Small intestine (tissue), 7 donors: ENCODE data around the gene TBC1D8B. TPM values are rescaled to one million over a fixed set of nuclear protein-coding genes. Genes with fewer than 3 reads are reported as not detected.

ENCODE experiments used
- DNase-seq, 2 donors: peaks; one replicate each; pipeline versions ENCODE4 v3.0.0 to v3.0.0-alpha.2; 2013
- FAIRE-seq: peaks from 2 replicates; lab custom pipeline; 2012; peaks lifted over from hg19 to GRCh38; lab: Jason Lieb, UNC
- H3K27ac ChIP-seq, 3 donors: one replicate each; pipeline ENCODE4 v1.5.1; 2013; ENCODE audit warnings: low read length in 2 of 3, mild to moderate bottlenecking in 2 of 3, control low read depth in 1 of 3, inconsistent platforms in 1 of 3, low read depth in 1 of 3, moderate library complexity in 1 of 3
- H3K27me3 ChIP-seq, 3 donors: one replicate each; pipeline ENCODE4 v1.6.1; 2013; ENCODE audit warnings: low read length in 3 of 3, inconsistent platforms in 1 of 3; ENCODE audit not compliant: control insufficient read depth in 3 of 3, insufficient read depth in 3 of 3
- H3K36me3 ChIP-seq, 3 donors: one replicate each; pipeline ENCODE4 v1.6.1; 2013; ENCODE audit warnings: low read length in 3 of 3, inconsistent platforms in 1 of 3, low read depth in 1 of 3, mild to moderate bottlenecking in 1 of 3, moderate library complexity in 1 of 3; ENCODE audit not compliant: control insufficient read depth in 3 of 3, insufficient read depth in 2 of 3
- H3K4me1 ChIP-seq, 3 donors: one replicate each; pipeline ENCODE4 v1.6.1; 2013; ENCODE audit warnings: low read length in 2 of 3, inconsistent platforms in 1 of 3, low read depth in 1 of 3, mild to moderate bottlenecking in 1 of 3, moderate library complexity in 1 of 3; ENCODE audit not compliant: control insufficient read depth in 3 of 3, insufficient read depth in 2 of 3
- H3K4me3 ChIP-seq, 3 donors: one replicate each; pipeline ENCODE4 v1.5.1; 2013; ENCODE audit warnings: low read length in 3 of 3, control low read depth in 1 of 3, inconsistent platforms in 1 of 3, low read depth in 1 of 3, mild to moderate bottlenecking in 1 of 3, moderate library complexity in 1 of 3
- H3K9me3 ChIP-seq, 2 donors: one replicate each; pipeline ENCODE4 v1.6.1; 2013; ENCODE audit warnings: low read depth in 1 of 2, low read length in 1 of 2; ENCODE audit not compliant: control insufficient read depth in 2 of 2, insufficient read depth in 1 of 2
- WGBS, 3 donors: extraction: QIAGEN DNeasy Blood & Tissue Kit; methylation state at CpG; one replicate each; pipeline ENCODE4 v1.1.7; 2013; 5-methylcytosine and 5-hydroxymethylcytosine counted together
- polyA plus RNA-seq, 4 donors: library from polyadenylated mRNA; stranded (reverse) in 3 of 4; unstranded in 1 of 4; fragments of 200-250 nt in 3 of 4; fragments of 120-200 nt in 1 of 4; gene quantifications; one replicate each; pipeline versions ENCODE4 v1.2.1 to v1.2.3, GENCODE V29; 2013
- donor health status: healthy with polysubstance abuse.
- donor health status: control.
- donor health status: control.
- donor health status: Bipolar disorder and iron deficiency.
- donor health status: healthy.

The TBC1D8B gene
- polyA plus RNA-seq, 4 donors, result 3.2 to 17.1 (median 6.2) TPM

GRCh38 chrX:106875151-106875550, 72.7 kb downstream of the TBC1D8B start:
- no peak for FAIRE-seq
- no peak overlapping the region for H3K27ac ChIP-seq
- no peak overlapping the region for H3K4me3 ChIP-seq
- no peaks in the 10 kb centered on the region for H3K9me3 ChIP-seq
- peaks cover 0 to 6% (median 0%) of the 10 kb centered on the region in 3 donors for H3K36me3 ChIP-seq
- no peaks in the 10 kb centered on the region for H3K27me3 ChIP-seq
- DNase-seq, result no peak
- 65 to 88% (median 77%) methylated on average over 1 of the region's 1 CpG for WGBS, 3 donors
- H3K4me1 ChIP-seq, result no peaks in the 10 kb centered on the region

DNA sequence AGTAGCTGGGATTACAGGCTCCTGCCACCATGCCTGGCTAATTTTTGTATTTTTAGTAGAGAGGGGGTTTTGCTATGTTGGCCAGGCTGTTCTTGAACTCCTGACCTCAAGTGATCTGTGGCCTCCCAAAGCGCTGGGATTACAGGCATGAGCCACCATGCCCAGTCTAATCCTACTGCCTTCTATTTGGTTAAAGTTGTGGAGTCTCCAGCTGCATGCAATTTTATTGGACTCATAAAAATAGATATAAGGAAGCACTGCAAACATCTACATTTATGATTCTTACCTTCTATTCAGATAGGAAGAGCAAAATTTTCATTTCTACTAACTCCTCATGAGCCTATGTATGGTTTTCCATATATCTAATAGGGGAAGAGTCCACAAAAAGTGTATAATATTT, 87.0 kb downstream of the TBC1D8B start:
- WGBS, 3 donors, result 37 to 64% (median 44%) methylated on average over 1 of the region's 1 CpG
- Histone ChIP-seq H3K27me3 (no peaks in the 10 kb centered on the region), H3K4me3 (no peak overlapping the region), H3K27ac (no peak overlapping the region), H3K9me3 (no peaks in the 10 kb centered on the region), H3K36me3 (no peaks in the 10 kb centered on the region), H3K4me1 (no peaks in the 10 kb centered on the region)
- FAIRE-seq (no peak), DNase-seq (no peak)

DNA sequence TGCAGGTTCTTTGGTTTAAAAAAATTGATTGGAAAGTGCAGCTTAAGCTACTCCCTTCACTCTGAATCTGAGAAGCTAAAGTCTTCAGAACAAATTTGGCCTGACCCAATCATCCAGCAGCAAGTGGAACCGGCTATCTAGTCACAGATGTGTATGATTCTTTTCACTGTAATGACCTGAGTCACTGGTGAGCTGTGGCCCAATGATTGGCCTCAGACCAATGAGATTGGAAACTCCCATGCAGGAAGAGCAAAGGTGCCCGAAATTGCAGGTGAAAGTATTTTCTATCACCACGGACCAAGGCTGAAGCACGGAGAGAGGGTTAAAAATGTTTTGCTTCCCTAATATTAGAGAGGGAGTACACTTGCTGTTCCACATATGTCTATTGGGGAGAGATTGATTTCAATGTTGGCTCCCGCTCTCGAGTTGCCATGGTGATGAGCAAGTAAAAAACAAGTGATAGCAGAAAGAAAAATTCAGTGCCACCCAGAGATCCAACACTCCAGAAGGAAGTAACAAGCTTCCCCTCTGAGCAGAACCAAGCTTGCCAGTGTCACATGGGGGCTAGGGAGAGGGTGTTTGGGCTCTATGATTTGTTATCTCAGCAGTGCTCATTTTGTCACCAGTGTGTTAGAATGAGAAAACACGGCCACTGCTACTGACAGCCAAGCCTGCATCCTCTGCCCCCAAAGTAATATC, 89.4 kb downstream of the TBC1D8B start:
- FAIRE-seq (no peak), DNase-seq (peak in 1 of 2 donors; percentile 37)
- H3K36me3 ChIP-seq, result no peaks in the 10 kb centered on the region
- H3K4me1 ChIP-seq, result no peaks in the 10 kb centered on the region
- 28 to 50% (median 43%) methylated on average over 7 of the region's 7 CpGs for WGBS, 3 donors
- H3K27me3 ChIP-seq, result no peaks in the 10 kb centered on the region
- H3K9me3 ChIP-seq, result no peaks in the 10 kb centered on the region
- H3K27ac ChIP-seq, result no peak overlapping the region
- H3K4me3 ChIP-seq, result no peak overlapping the region

DNA sequence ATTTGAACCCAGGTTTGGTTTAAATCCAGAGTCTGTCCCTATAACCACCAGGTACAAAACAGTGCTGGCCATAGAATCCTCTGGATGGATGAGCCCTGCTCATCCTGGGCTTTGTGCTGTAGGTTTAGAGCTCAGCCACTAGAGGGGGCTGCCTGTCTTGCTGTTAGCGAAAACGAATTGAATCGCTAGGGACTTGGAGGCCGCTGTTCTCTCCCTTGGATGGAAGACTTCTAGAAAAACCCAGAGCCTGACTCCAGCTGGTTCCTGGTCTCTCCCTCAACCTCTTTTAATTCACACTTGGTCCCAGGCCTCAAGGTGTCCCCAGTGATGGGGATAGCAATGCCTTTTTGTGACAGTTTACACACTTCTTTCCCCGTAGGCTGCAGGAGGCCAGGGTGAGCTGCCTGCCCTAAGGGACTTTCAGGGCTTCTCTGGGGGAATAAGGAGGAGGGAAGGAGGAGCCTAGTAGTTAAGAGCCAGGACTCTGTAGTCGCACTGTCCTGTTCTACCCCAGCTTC, 92.0 kb downstream of the TBC1D8B start:
- WGBS, 3 donors, result 16 to 22% (median 21%) methylated on average over 6 of the region's 6 CpGs
- Histone ChIP-seq H3K9me3 (no peaks in the 10 kb centered on the region), H3K27me3 (no peaks in the 10 kb centered on the region), H3K36me3 (no peaks in the 10 kb centered on the region), H3K4me3 (no peak overlapping the region), H3K27ac (no peak overlapping the region), H3K4me1 (peaks cover 0 to 7% (median 0%) of the 10 kb centered on the region in 3 donors)
- DNase-seq (peak; percentile 53 to 69), FAIRE-seq (no peak)

DNA sequence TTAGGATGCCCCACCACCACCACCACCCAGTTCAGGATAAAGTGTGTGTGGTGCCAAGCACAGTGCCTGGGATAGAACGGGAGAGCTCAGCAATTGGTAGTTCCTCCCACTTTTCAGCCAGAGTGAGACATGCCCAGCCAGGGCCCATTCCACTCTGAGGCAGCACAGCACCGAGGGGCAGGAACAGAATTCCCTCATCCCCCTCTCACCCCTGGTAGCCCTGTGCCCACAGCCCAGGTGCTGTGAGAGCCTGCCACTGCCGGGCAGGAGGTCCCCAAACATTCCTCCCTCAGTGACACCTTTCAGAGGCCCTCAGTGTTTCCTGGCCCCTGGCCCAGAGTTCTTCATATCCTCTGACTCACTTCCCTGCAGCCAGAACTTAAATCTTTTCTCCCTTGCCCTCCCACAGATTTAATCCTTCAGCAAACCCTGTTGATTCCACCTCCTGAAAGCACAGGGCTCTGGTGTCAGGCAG, 92.5 kb downstream of the TBC1D8B start:
- 47 to 59% (median 49%) methylated on average over 2 to 3 of the region's 3 CpGs for WGBS, 3 donors
- Histone ChIP-seq H3K27ac (no peak overlapping the region), H3K4me1 (peaks cover 0 to 12% (median 0%) of the 10 kb centered on the region in 3 donors), H3K4me3 (no peak overlapping the region), H3K27me3 (no peaks in the 10 kb centered on the region), H3K36me3 (no peaks in the 10 kb centered on the region), H3K9me3 (no peaks in the 10 kb centered on the region)
- no peak for DNase-seq
- no peak for FAIRE-seq

GRCh38 chrX:106897259-106897658, 94.8 kb downstream of the TBC1D8B start:
- H3K36me3 ChIP-seq, result no peaks in the 10 kb centered on the region
- no peak for FAIRE-seq
- WGBS, 3 donors, result 71 to 80% (median 78%) methylated on average over 6 of the region's 6 CpGs
- H3K27me3 ChIP-seq, result no peaks in the 10 kb centered on the region
- H3K4me1 ChIP-seq, result peaks cover 0 to 35% (median 0%) of the 10 kb centered on the region in 3 donors
- DNase-seq, result no peak
- H3K4me3 ChIP-seq, result no peak overlapping the region
- H3K9me3 ChIP-seq, result no peaks in the 10 kb centered on the region
- no peak overlapping the region for H3K27ac ChIP-seq

GRCh38 chrX:106898462-106898861, 96.0 kb downstream of the TBC1D8B start:
- 5 to 49% (median 27%) methylated on average over 1 of the region's 1 CpG for WGBS, 3 donors
- H3K27me3 ChIP-seq, result no peaks in the 10 kb centered on the region
- H3K4me3 ChIP-seq, result no peak overlapping the region
- H3K4me1 ChIP-seq, result peaks cover 0 to 44% (median 0%) of the 10 kb centered on the region in 3 donors
- H3K27ac ChIP-seq, result peak overlapping the region in 1 of 3 donors; percentile 45
- DNase-seq, result peak; percentile 76 to 82
- no peak for FAIRE-seq
- H3K36me3 ChIP-seq, result no peaks in the 10 kb centered on the region
- H3K9me3 ChIP-seq, result no peaks in the 10 kb centered on the region

- no peaks in the 10 kb centered on the region for H3K9me3 ChIP-seq
- H3K27me3 ChIP-seq, result no peaks in the 10 kb centered on the region
- no peak overlapping the region for H3K4me3 ChIP-seq
- no peaks in the 10 kb centered on the region for H3K36me3 ChIP-seq
- DNase-seq (no peak), FAIRE-seq (no peak)
- 33 to 67% (median 46%) methylated on average over 2 of the region's 2 CpGs for WGBS, 3 donors
- H3K27ac ChIP-seq, result peak overlapping the region in 1 of 3 donors; percentile 45
- peaks cover 0 to 49% (median 0%) of the 10 kb centered on the region in 3 donors for H3K4me1 ChIP-seq
These were observed 96.8 kb downstream of the TBC1D8B start for GRCh38 chrX:106899276-106899675.
